Panc1 (cell line): ENCODE data around the gene PRM2. TPM values are rescaled to one million over a fixed set of nuclear protein-coding genes. Genes with fewer than 3 reads are reported as not detected.

Experiments
- ATAC-seq: fragments of 200-7000 bp; cut with Tn5 transposase; 2 replicates; pipeline ENCODE4 v1.9.1; 2020; ENCODE audit warnings: mild to moderate bottlenecking, moderate library complexity
- BruUV-seq: library from RNA; stranded (reverse); fragments of 400-500 nt; replicated peaks from 2 replicates; lab custom pipeline; 2021; lab: Mats Ljungman, UMichigan
- CTCF ChIA-PET: fragments of 300-600 bp; sonication (Branson Sonifier 250); formaldehyde crosslinking; loops from one replicate; lab custom pipeline; 2022; ENCODE audit warnings: antibody characterized with exemption; lab: Charles Lee
- POLR2A ChIA-PET: fragments of 300-600 bp; sonication (Branson Sonifier 250); formaldehyde crosslinking; loops from one replicate; lab custom pipeline; 2022; ENCODE audit warnings: antibody characterized with exemption; lab: Charles Lee
- DNase-seq: peaks from one replicate; pipeline ENCODE4 v3.0.0-alpha.2; 2010; ENCODE audit warnings: low read depth, low spot score
- H3K27ac ChIP-seq: 2 replicates; pipeline ENCODE4 v1.5.1; 2011; ENCODE audit warnings: mild to moderate bottlenecking, low read length, inconsistent platforms
- H3K27me3 ChIP-seq: fragments of 200-500 bp; sonication (Bioruptor generic); 2 replicates; pipeline ENCODE4 v1.6.0; 2014; ENCODE audit warnings: low read length, inconsistent platforms; ENCODE audit not compliant: control insufficient read depth, insufficient read depth
- H3K36me3 ChIP-seq: fragments of 200-500 bp; sonication (Bioruptor generic); 2 replicates; pipeline ENCODE4 v1.5.1; 2014; ENCODE audit warnings: inconsistent platforms, mild to moderate bottlenecking, low read length, moderate library complexity; ENCODE audit not compliant: control insufficient read depth, insufficient read depth
- H3K4me1 ChIP-seq: 2 replicates; pipeline ENCODE4 v1.5.1; 2011; ENCODE audit warnings: inconsistent platforms, mild to moderate bottlenecking, low read length, moderate library complexity; ENCODE audit not compliant: control insufficient read depth, insufficient read depth
- H3K4me3 ChIP-seq, 2 experiments: 2 replicates each; pipeline ENCODE4 v1.5.1; 2011 to 2012; ENCODE audit warnings: low read depth in 2 of 2, low read length in 2 of 2, mild to moderate bottlenecking in 2 of 2, inconsistent platforms in 1 of 2, moderate library complexity in 1 of 2
- H3K9me3 ChIP-seq: fragments of 200-500 bp; sonication (Bioruptor generic); 2 replicates; pipeline ENCODE4 v1.5.1; 2014; ENCODE audit warnings: low read depth, mild to moderate bottlenecking, inconsistent platforms, low read length, moderate library complexity; ENCODE audit not compliant: control insufficient read depth, insufficient read depth
- POLR2AphosphoS5 ChIP-seq: IDR thresholded peaks from 2 replicates; pipeline ENCODE4 v1.6.1; 2012; ENCODE audit warnings: mild to moderate bottlenecking, low read depth, low read length, moderate library complexity
- SIN3A ChIP-seq: IDR thresholded peaks from 2 replicates; pipeline ENCODE4 v1.6.1; 2012; ENCODE audit warnings: low read depth, mild to moderate bottlenecking, low read length, moderate library complexity, borderline replicate concordance; ENCODE audit not compliant: insufficient read depth
- TCF7L2 ChIP-seq: IDR thresholded peaks from 2 replicates; pipeline ENCODE4 v1.6.1; 2011; ENCODE audit warnings: mild to moderate bottlenecking, low read depth, low read length, inconsistent platforms
- in situ Hi-C: cut with HindIII; loops from 2 replicates; pipeline ENCODE4 v1.10.0; 2016; ENCODE audit warnings: low sequenced_read_pairs, low pct_unique_long_range_greater_than_20kb
- intact Hi-C: fragments of 100-400 bp; cut with micrococcal nuclease; formaldehyde crosslinking; loops from one replicate; pipeline ENCODE4 v1.10.0; 2022; ENCODE audit not compliant: unreplicated experiment
- total RNA-seq: library from RNA; stranded (reverse); gene quantifications from one replicate; pipeline ENCODE4 v1.2.1, GENCODE V29; 2021; ENCODE audit not compliant: unreplicated experiment
- TF ChIP-seq, protein P1 (sequence below), 2 experiments: IDR thresholded peaks; 2 replicates each; pipeline ENCODE4 v1.6.1; 2011 to 2012; ENCODE audit warnings: low read depth in 2 of 2, control low read depth in 1 of 2, low read length in 1 of 2, mild to moderate bottlenecking in 1 of 2, moderate library complexity in 1 of 2; ENCODE audit not compliant: insufficient read depth in 1 of 2
- TF ChIP-seq, protein P2 (sequence below): fragments of 450-650 bp; IDR thresholded peaks from 2 replicates; pipeline ENCODE4 v1.5.1; 2017; ENCODE audit warnings: mild to moderate bottlenecking

Gene PRM2
- total RNA-seq, 1 experiment from 2014 or later: not detected

- H3K4me1 ChIP-seq: peaks cover 9% of the 10 kb centered on the region
- no peak for TF ChIP-seq SIN3A
- TF ChIP-seq, protein P1, sequence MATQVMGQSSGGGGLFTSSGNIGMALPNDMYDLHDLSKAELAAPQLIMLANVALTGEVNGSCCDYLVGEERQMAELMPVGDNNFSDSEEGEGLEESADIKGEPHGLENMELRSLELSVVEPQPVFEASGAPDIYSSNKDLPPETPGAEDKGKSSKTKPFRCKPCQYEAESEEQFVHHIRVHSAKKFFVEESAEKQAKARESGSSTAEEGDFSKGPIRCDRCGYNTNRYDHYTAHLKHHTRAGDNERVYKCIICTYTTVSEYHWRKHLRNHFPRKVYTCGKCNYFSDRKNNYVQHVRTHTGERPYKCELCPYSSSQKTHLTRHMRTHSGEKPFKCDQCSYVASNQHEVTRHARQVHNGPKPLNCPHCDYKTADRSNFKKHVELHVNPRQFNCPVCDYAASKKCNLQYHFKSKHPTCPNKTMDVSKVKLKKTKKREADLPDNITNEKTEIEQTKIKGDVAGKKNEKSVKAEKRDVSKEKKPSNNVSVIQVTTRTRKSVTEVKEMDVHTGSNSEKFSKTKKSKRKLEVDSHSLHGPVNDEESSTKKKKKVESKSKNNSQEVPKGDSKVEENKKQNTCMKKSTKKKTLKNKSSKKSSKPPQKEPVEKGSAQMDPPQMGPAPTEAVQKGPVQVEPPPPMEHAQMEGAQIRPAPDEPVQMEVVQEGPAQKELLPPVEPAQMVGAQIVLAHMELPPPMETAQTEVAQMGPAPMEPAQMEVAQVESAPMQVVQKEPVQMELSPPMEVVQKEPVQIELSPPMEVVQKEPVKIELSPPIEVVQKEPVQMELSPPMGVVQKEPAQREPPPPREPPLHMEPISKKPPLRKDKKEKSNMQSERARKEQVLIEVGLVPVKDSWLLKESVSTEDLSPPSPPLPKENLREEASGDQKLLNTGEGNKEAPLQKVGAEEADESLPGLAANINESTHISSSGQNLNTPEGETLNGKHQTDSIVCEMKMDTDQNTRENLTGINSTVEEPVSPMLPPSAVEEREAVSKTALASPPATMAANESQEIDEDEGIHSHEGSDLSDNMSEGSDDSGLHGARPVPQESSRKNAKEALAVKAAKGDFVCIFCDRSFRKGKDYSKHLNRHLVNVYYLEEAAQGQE (IDR thresholded peaks at IDR 0.05; ENCODE audit: insufficient read depth in 1 of 2, low read depth in 2 of 2, low read length in 1 of 2): no peak
- TF ChIP-seq, protein P2, sequence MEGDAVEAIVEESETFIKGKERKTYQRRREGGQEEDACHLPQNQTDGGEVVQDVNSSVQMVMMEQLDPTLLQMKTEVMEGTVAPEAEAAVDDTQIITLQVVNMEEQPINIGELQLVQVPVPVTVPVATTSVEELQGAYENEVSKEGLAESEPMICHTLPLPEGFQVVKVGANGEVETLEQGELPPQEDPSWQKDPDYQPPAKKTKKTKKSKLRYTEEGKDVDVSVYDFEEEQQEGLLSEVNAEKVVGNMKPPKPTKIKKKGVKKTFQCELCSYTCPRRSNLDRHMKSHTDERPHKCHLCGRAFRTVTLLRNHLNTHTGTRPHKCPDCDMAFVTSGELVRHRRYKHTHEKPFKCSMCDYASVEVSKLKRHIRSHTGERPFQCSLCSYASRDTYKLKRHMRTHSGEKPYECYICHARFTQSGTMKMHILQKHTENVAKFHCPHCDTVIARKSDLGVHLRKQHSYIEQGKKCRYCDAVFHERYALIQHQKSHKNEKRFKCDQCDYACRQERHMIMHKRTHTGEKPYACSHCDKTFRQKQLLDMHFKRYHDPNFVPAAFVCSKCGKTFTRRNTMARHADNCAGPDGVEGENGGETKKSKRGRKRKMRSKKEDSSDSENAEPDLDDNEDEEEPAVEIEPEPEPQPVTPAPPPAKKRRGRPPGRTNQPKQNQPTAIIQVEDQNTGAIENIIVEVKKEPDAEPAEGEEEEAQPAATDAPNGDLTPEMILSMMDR: no peak
- TF ChIP-seq TCF7L2: no peak
- no peaks in the 10 kb centered on the region for H3K27me3 ChIP-seq
- in situ Hi-C loops: no loop called here
- ChIA-PET CTCF (no interaction called here), POLR2A (no interaction called here)
- no peaks in the 10 kb centered on the region for H3K9me3 ChIP-seq
- BruUV-seq: no TSS peak
- no peak for DNase-seq
- no peak overlapping the region for H3K4me3 ChIP-seq
- H3K36me3 ChIP-seq: no peaks in the 10 kb centered on the region
- no peak for ATAC-seq
- H3K27ac ChIP-seq: no peak overlapping the region
- intact Hi-C loops: no loop called here
These were observed 1.3 kb downstream of the PRM2 start for GRCh38 chr16:11274964-11275363.

DNA sequence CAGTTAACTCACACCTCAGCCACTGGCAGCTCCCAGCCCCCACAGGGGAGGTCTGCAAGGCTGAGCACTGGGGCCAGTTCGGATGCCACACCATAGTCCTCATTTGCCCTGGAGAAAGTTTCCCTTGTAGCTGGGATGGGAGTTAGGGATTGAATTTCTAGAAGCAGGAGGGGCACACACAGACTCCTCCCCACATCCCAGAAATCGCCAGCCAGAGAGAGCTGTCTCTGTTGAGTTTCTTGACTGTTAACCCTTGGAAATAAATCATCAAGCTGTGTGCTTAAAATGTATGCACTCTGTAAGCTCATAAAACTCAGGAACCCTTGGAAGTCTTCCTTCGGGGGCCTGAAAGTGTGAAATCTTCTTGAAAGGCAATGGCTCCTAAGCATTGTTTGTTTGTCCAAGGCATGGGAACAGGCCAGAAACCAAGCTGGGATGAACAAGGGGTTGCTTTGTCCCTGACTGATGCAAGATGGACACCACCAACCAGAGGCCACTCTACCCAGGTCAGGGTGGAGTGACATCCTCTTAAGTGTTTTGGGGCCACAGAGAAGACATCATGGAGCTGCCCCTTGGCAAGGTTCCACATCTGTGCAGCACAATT is 2.5 kb downstream of the PRM2 start:
- H3K36me3 ChIP-seq: no peaks in the 10 kb centered on the region
- no peak overlapping the region for H3K4me3 ChIP-seq
- DNase-seq (no peak), ATAC-seq (peak; percentile 23; the same call in 1 of the 2 replicates)
- H3K27ac ChIP-seq: no peak overlapping the region; the same call in 1 of the 2 replicates
- H3K4me1 ChIP-seq: peaks cover 9% of the 10 kb centered on the region
- H3K27me3 ChIP-seq: no peaks in the 10 kb centered on the region
- H3K9me3 ChIP-seq: no peaks in the 10 kb centered on the region
- intact Hi-C loops: no loop called here
- in situ Hi-C loops: no loop called here
- no TSS peak for BruUV-seq
- ChIA-PET POLR2A (no interaction called here), CTCF (interaction anchor here (0.8 to 1.5 kb wide), 2 partner anchors 18 to 24 kb away, joined by 3 to 4 read pairs; partner anchors contain the start of gene SOCS1)
- TF ChIP-seq, protein P2: no peak
- TF ChIP-seq SIN3A (no peak), POLR2AphosphoS5 (no peak), TCF7L2 (no peak)
- TF ChIP-seq, protein P1 (IDR thresholded peaks at IDR 0.05; ENCODE audit: insufficient read depth in 1 of 2, low read depth in 2 of 2, low read length in 1 of 2): no peak
